H9 (cell line): ENCODE measurements around the gene KLF15. TPM values are rescaled to one million over a fixed set of nuclear protein-coding genes. Genes with fewer than 3 reads are reported as not detected.

Experiments
- DNase-seq: peaks from one replicate; pipeline ENCODE4 v3.0.0-alpha.2; 2017
- H2AFZ ChIP-seq: one replicate; pipeline ENCODE4 v1.6.1; 2013; ENCODE audit warnings: mild to moderate bottlenecking, low read length, control low read depth, moderate library complexity
- H2AK5ac ChIP-seq: 2 replicates; pipeline ENCODE4 v1.6.1; 2013; ENCODE audit warnings: low read length, control low read depth, mixed read lengths; ENCODE audit not compliant: insufficient read length
- H2BK120ac ChIP-seq: one replicate; pipeline ENCODE4 v1.6.1; 2013; ENCODE audit warnings: low read depth, mild to moderate bottlenecking, low read length, control low read depth, inconsistent platforms; ENCODE audit not compliant: poor library complexity, severe bottlenecking
- H2BK12ac ChIP-seq: 2 replicates; pipeline ENCODE4 v1.6.1; 2013; ENCODE audit warnings: low read length, control low read depth, mixed read lengths, low read depth; ENCODE audit not compliant: insufficient read length
- H2BK15ac ChIP-seq: 2 replicates; pipeline ENCODE4 v1.6.1; 2013; ENCODE audit warnings: low read depth, low read length, control low read depth
- H2BK20ac ChIP-seq: one replicate; pipeline ENCODE4 v1.6.1; 2013; ENCODE audit warnings: low read depth, mild to moderate bottlenecking, low read length, control low read depth, inconsistent platforms; ENCODE audit not compliant: poor library complexity, severe bottlenecking
- H2BK5ac ChIP-seq: 2 replicates; pipeline ENCODE4 v1.6.1; 2013; ENCODE audit warnings: low read length, control low read depth, mixed read lengths; ENCODE audit not compliant: insufficient read length
- H3K14ac ChIP-seq: 2 replicates; pipeline ENCODE4 v1.6.1; 2013; ENCODE audit warnings: low read length, control low read depth; ENCODE audit not compliant: insufficient read depth
- H3K18ac ChIP-seq: 2 replicates; pipeline ENCODE4 v1.6.1; 2013; ENCODE audit warnings: low read depth, mild to moderate bottlenecking, mixed read lengths, low read length, control low read depth; ENCODE audit not compliant: insufficient read length
- H3K23ac ChIP-seq: 2 replicates; pipeline ENCODE4 v1.6.1; 2013; ENCODE audit warnings: low read length, control low read depth, mixed read lengths, low read depth; ENCODE audit not compliant: insufficient read length
- H3K23me2 ChIP-seq: 2 replicates; pipeline ENCODE4 v1.6.1; 2013; ENCODE audit warnings: low read depth, mild to moderate bottlenecking, mixed read lengths, low read length, control low read depth; ENCODE audit not compliant: insufficient read length, poor library complexity, severe bottlenecking
- H3K27ac ChIP-seq: 2 replicates; pipeline ENCODE4 v1.5.1; 2013; ENCODE audit warnings: low read length, control low read depth, mixed read lengths, low read depth; ENCODE audit not compliant: insufficient read length
- H3K27me3 ChIP-seq: 2 replicates; pipeline ENCODE4 v1.6.1; 2013; ENCODE audit warnings: low read length, control low read depth, inconsistent platforms; ENCODE audit not compliant: insufficient read depth
- H3K4ac ChIP-seq: 2 replicates; pipeline ENCODE4 v1.6.1; 2013; ENCODE audit warnings: low read depth, mild to moderate bottlenecking, control low read depth, inconsistent platforms, low read length, moderate library complexity
- H3K4me1 ChIP-seq: 2 replicates; pipeline ENCODE4 v1.6.1; 2013; ENCODE audit warnings: low read length, control low read depth, inconsistent platforms; ENCODE audit not compliant: insufficient read depth
- H3K4me2 ChIP-seq: 2 replicates; pipeline ENCODE4 v1.6.1; 2013; ENCODE audit warnings: low read length, control low read depth, mixed read lengths; ENCODE audit not compliant: insufficient read length, insufficient read depth
- H3K56ac ChIP-seq: 2 replicates; pipeline ENCODE4 v1.6.1; 2013; ENCODE audit warnings: low read depth, mild to moderate bottlenecking, mixed read lengths, low read length, control low read depth; ENCODE audit not compliant: insufficient read length
- H3K79me1 ChIP-seq: 2 replicates; pipeline ENCODE4 v1.6.1; 2013; ENCODE audit warnings: low read depth, mild to moderate bottlenecking, moderate library complexity, low read length, control low read depth, inconsistent platforms; ENCODE audit not compliant: insufficient read depth, poor library complexity, severe bottlenecking
- H3K79me2 ChIP-seq: 2 replicates; pipeline ENCODE4 v1.6.1; 2013; ENCODE audit warnings: low read length, control low read depth, inconsistent platforms; ENCODE audit not compliant: insufficient read depth
- H3K9ac ChIP-seq: 2 replicates; pipeline ENCODE4 v1.6.1; 2013; ENCODE audit warnings: low read length, control low read depth, mixed read lengths; ENCODE audit not compliant: insufficient read length; ENCODE audit errors: extremely low read depth
- H3K9me3 ChIP-seq: one replicate; pipeline ENCODE4 v1.6.1; 2013; ENCODE audit warnings: low read depth, low read length, inconsistent platforms; ENCODE audit not compliant: control insufficient read depth
- H3T11ph ChIP-seq: one replicate; pipeline ENCODE4 v1.6.1; 2013; ENCODE audit warnings: mild to moderate bottlenecking, low read length, control low read depth, inconsistent platforms
- H4K20me1 ChIP-seq: one replicate; pipeline ENCODE4 v1.6.1; 2013; ENCODE audit not compliant: control insufficient read depth, insufficient read length, insufficient read depth
- H4K5ac ChIP-seq: 2 replicates; pipeline ENCODE4 v1.6.1; 2013; ENCODE audit warnings: low read depth, mild to moderate bottlenecking, mixed read lengths, low read length, control low read depth; ENCODE audit not compliant: insufficient read length
- H4K8ac ChIP-seq: replicated peaks from 2 replicates; pipeline ENCODE4 v1.6.1; 2013; ENCODE audit warnings: low read length, control low read depth, mixed read lengths, low read depth; ENCODE audit not compliant: insufficient read length
- H4K91ac ChIP-seq: 2 replicates; pipeline ENCODE4 v1.6.1; 2013; ENCODE audit warnings: low read depth, mild to moderate bottlenecking, moderate library complexity, mixed read lengths, low read length, control low read depth; ENCODE audit not compliant: insufficient read length
- H3K27ac Mint-ChIP-seq, 3 experiments: 2 replicates in 2 of 3; 3 replicates in 1 of 3; pipeline ENCODE4 v1.8.0; 2020 to 2021; ENCODE audit warnings: mixed read lengths in 3 of 3, mild to moderate bottlenecking in 1 of 3, moderate library complexity in 1 of 3
- H3K27me3 Mint-ChIP-seq: 2 replicates; pipeline ENCODE4 v1.8.0; 2021; ENCODE audit warnings: low read depth, mild to moderate bottlenecking, moderate library complexity, mixed read lengths
- H3K36me3 Mint-ChIP-seq, 3 experiments: 2 replicates in 2 of 3; 3 replicates in 1 of 3; pipeline ENCODE4 v1.8.0; 2020 to 2021; ENCODE audit warnings: low read depth in 3 of 3, mixed read lengths in 3 of 3; ENCODE audit not compliant: insufficient read depth in 1 of 3
- H3K4me1 Mint-ChIP-seq, 2 experiments: 2 replicates each; pipeline ENCODE4 v1.8.0; 2020; ENCODE audit warnings: mixed read lengths in 2 of 2
- H3K4me3 Mint-ChIP-seq, 2 experiments: 2 replicates in 1 of 2; 3 replicates in 1 of 2; pipeline ENCODE4 v1.8.0; 2020 to 2021; ENCODE audit warnings: mild to moderate bottlenecking in 2 of 2, mixed read lengths in 2 of 2, moderate library complexity in 1 of 2
- H3K9me3 Mint-ChIP-seq, 2 experiments: 2 replicates in 1 of 2; 3 replicates in 1 of 2; pipeline ENCODE4 v1.8.0; 2020; ENCODE audit warnings: mild to moderate bottlenecking in 2 of 2, mixed read lengths in 2 of 2, moderate library complexity in 1 of 2
- WGBS: extraction: QIAGEN DNeasy Blood & Tissue Kit; methylation state at CpG from one replicate; pipeline ENCODE4 v1.1.7; 2013; ENCODE audit warnings: missing lambda C conversion rate, low lambda C conversion rate, mixed read lengths; ENCODE audit not compliant: insufficient read length; ENCODE audit errors: extremely low coverage; 5-methylcytosine and 5-hydroxymethylcytosine counted together
- total RNA-seq: library from RNA; stranded (reverse); gene quantifications from 2 replicates; pipeline ENCODE4 v1.2.1, GENCODE V29; 2021
- TF ChIP-seq, protein P1 (sequence below): fragments of 200-600 bp; sonication (generic); conservative IDR thresholded peaks from 3 replicates; pipeline ENCODE4 v1.8.0; 2021; ENCODE audit warnings: antibody characterized with exemption, mild to moderate bottlenecking

Gene KLF15
- total RNA-seq, 1 experiment from 2014 or later, result 10.8 TPM

DNA sequence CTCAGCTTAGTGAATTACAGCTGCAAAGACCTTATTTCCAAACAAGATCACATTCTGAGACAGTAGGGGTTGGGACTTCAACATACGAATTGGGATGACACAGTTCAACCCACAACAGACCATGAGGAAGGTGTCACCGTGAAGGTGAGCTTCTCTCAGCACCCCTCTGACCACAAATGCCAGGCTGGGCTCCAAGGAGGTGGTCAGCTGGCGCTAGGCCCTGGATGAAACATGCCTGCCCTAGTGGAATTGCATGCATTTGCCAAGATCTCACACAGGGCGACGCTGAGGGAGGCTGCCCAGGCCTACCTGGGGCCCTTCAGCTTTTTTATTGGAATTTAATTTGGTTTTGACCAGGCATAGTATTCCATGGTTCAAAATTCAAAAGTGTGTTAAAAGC is 39.3 kb upstream of the KLF15 start:
- no peak for DNase-seq
- Histone ChIP-seq H3K79me2 (no peaks in the 10 kb centered on the region), H2BK20ac (no peak overlapping the region), H2BK12ac (no peak overlapping the region), H3K9me3 (no peaks in the 10 kb centered on the region), H2BK120ac (no peak overlapping the region), H3K27ac (no peak overlapping the region), H4K5ac (no peak overlapping the region), H2AFZ (no peak overlapping the region), H3K23me2 (no peaks in the 10 kb centered on the region), H2BK15ac (no peak overlapping the region), H3K56ac (no peak overlapping the region), H3K27me3 (peaks cover 16% of the 10 kb centered on the region; the same call in 1 of the 2 replicates), H3K14ac (no peak overlapping the region), H4K91ac (no peak overlapping the region), H2BK5ac (no peak overlapping the region), H3K79me1 (no peaks in the 10 kb centered on the region), H3K9ac (no peak overlapping the region), H3K23ac (no peak overlapping the region), H2AK5ac (no peak overlapping the region), H3K4me1 (no peaks in the 10 kb centered on the region), H3K18ac (no peak overlapping the region), H3K4me2 (no peak overlapping the region), H3K4ac (no peak overlapping the region), H4K8ac (no peak overlapping the region), H4K20me1 (no peaks in the 10 kb centered on the region), H3T11ph (no peak overlapping the region)
- WGBS, result no CpG with 5 or more reads among the region's 5 CpGs
- Mint-ChIP-seq H3K4me1 (peaks cover 12 to 14% of the 10 kb centered on the region in 2 experiments), H3K27ac (no peak overlapping the region), H3K4me3 (no peak overlapping the region), H3K27me3 (peaks cover 57% of the 10 kb centered on the region), H3K36me3 (no peaks in the 10 kb centered on the region; a peak in 1 of 7 replicates), H3K9me3 (no peaks in the 10 kb centered on the region; a peak in 1 of 5 replicates)
- TF ChIP-seq, protein P1, sequence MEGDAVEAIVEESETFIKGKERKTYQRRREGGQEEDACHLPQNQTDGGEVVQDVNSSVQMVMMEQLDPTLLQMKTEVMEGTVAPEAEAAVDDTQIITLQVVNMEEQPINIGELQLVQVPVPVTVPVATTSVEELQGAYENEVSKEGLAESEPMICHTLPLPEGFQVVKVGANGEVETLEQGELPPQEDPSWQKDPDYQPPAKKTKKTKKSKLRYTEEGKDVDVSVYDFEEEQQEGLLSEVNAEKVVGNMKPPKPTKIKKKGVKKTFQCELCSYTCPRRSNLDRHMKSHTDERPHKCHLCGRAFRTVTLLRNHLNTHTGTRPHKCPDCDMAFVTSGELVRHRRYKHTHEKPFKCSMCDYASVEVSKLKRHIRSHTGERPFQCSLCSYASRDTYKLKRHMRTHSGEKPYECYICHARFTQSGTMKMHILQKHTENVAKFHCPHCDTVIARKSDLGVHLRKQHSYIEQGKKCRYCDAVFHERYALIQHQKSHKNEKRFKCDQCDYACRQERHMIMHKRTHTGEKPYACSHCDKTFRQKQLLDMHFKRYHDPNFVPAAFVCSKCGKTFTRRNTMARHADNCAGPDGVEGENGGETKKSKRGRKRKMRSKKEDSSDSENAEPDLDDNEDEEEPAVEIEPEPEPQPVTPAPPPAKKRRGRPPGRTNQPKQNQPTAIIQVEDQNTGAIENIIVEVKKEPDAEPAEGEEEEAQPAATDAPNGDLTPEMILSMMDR, result no peak
